ENCODE results near the gene EMILIN3. TPM values are rescaled to one million over a fixed set of nuclear protein-coding genes. Genes with fewer than 3 reads are reported as not detected.

EMILIN3 gene
- total and polyA plus RNA-seq, 7 donors, result 0.12 to 1.5 (median 0.47) TPM; not detected in 1

DNA sequence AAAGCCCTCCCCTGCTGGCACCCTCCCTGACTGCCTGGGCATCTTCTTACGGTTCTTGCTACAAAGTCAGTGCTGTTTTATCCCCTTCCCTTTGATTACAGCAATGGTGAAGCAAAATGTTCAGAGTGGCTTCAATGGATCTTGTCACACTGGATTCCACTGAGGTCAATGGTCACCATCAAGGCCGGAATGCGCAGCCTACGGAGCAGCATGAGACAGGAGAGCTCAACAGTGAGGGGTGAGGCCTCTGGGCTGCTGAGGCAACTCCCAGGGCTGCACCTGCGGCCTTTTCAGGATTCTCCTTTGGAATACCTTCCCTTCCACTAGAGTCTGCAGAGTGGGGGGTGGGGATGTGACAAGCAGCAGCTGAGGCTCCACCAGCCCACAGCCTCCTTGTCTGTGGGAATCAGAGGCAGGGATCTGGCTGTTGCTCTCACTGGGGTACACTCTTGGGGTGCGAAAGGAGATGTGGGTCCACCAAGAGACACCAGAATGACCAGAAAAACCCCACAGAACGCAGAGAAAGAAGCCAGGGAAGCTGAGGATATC, 40.4 kb upstream of the EMILIN3 start:
- intact Hi-C loops (cut with DNase I), result loop anchor here in 1 of 2 donors (5.0 kb wide), 1 partner anchor 235 kb away; no protein-coding TSS in a partner anchor
- peaks cover 48% of the 10 kb centered on the region for H3K4me1 ChIP-seq
- no peak for DNase-seq
- peaks cover 0 to 29% of the 10 kb centered on the region in 2 donors for H3K36me3 ChIP-seq (ENCODE audit: insufficient read depth in 1 of 2, low read depth in 1 of 2)
- no peaks in the 10 kb centered on the region for H3K9me3 ChIP-seq
- no peak overlapping the region for H3K4me3 ChIP-seq
- H3K27me3 ChIP-seq (ENCODE audit: insufficient read depth in 3 of 3, low read length in 2 of 3), result no peaks in the 10 kb centered on the region
- no peak for ATAC-seq
- H3K27ac ChIP-seq, result no peak overlapping the region
- WGBS, 3 donors, result 80 to 92% (median 88%) methylated on average over 7 of the region's 7 CpGs
- TF ChIP-seq, protein P1, sequence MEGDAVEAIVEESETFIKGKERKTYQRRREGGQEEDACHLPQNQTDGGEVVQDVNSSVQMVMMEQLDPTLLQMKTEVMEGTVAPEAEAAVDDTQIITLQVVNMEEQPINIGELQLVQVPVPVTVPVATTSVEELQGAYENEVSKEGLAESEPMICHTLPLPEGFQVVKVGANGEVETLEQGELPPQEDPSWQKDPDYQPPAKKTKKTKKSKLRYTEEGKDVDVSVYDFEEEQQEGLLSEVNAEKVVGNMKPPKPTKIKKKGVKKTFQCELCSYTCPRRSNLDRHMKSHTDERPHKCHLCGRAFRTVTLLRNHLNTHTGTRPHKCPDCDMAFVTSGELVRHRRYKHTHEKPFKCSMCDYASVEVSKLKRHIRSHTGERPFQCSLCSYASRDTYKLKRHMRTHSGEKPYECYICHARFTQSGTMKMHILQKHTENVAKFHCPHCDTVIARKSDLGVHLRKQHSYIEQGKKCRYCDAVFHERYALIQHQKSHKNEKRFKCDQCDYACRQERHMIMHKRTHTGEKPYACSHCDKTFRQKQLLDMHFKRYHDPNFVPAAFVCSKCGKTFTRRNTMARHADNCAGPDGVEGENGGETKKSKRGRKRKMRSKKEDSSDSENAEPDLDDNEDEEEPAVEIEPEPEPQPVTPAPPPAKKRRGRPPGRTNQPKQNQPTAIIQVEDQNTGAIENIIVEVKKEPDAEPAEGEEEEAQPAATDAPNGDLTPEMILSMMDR (IDR thresholded peaks at IDR 0.05), result no peak

DNA sequence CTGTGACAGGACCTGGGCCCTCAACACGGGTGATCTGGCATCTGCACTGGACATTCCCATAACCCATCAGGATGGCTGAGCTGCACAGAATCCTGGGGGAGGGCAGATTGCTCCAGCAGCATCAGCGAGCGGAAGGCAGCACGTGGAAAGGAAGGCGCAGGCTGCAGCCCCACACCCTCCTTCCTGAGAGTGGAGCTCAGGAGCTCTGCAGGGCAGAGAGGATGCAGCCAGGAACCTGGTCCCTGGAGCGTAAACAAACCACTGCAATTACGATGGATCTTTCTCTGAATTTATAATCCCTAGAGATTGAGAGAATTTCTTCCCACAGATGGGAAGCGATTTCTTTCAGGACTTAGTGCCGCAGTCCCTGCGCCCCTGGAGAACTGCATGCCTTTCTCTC, 39.7 kb upstream of the EMILIN3 start:
- Histone ChIP-seq H3K27me3 (ENCODE audit: insufficient read depth in 3 of 3, low read length in 2 of 3) (no peaks in the 10 kb centered on the region), H3K4me3 (no peak overlapping the region), H3K4me1 (peaks cover 44% of the 10 kb centered on the region), H3K9me3 (no peaks in the 10 kb centered on the region), H3K27ac (peak overlapping the region; percentile 75), H3K36me3 (ENCODE audit: insufficient read depth in 1 of 2, low read depth in 1 of 2) (peaks cover 0 to 29% of the 10 kb centered on the region in 2 donors)
- intact Hi-C loops (cut with DNase I), result loop anchor here in 1 of 2 donors (5.0 kb wide), 1 partner anchor 234 kb away; no protein-coding TSS in a partner anchor
- TF ChIP-seq, protein P1 (IDR thresholded peaks at IDR 0.05), result no peak
- DNase-seq (no peak), ATAC-seq (no peak)
- 64 to 67% (median 65%) methylated on average over 10 of the region's 10 CpGs for WGBS, 3 donors

DNA sequence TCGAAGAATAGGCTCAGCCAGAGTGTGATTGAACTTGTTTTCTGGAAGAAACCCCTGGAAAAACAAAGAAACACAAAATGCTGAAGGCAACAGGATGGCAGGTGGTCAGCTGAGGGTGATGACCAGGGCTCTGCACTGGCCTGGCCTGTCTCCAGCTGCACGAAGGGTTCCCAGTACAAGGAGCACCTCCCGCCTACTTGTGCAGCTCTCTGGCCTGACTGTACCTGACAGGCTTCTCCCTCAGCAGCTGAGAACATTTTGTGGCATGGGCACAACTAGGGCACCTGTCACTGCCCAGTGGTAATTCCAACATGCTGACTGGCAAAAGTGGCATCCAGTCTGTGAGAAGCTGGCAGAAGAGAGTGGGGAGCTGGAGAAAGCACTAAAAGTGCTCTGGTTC, 38.8 kb upstream of the EMILIN3 start:
- TF ChIP-seq, protein P1 (IDR thresholded peaks at IDR 0.05), result no peak
- Histone ChIP-seq H3K4me1 (peaks cover 44% of the 10 kb centered on the region), H3K36me3 (ENCODE audit: insufficient read depth in 1 of 2, low read depth in 1 of 2) (peaks cover 0 to 29% of the 10 kb centered on the region in 2 donors), H3K27me3 (ENCODE audit: insufficient read depth in 3 of 3, low read length in 2 of 3) (no peaks in the 10 kb centered on the region), H3K27ac (peak overlapping the region; percentile 75), H3K4me3 (no peak overlapping the region), H3K9me3 (no peaks in the 10 kb centered on the region)
- DNase-seq (peak; percentile 65 to 90), ATAC-seq (peak; percentile 85 to 93 (median 92))
- intact Hi-C loops (cut with DNase I), result loop anchor here in 1 of 2 donors (5.0 kb wide), 1 partner anchor 233 kb away; no protein-coding TSS in a partner anchor
- 21 to 36% (median 30%) methylated on average over 3 of the region's 3 CpGs for WGBS, 3 donors

DNA sequence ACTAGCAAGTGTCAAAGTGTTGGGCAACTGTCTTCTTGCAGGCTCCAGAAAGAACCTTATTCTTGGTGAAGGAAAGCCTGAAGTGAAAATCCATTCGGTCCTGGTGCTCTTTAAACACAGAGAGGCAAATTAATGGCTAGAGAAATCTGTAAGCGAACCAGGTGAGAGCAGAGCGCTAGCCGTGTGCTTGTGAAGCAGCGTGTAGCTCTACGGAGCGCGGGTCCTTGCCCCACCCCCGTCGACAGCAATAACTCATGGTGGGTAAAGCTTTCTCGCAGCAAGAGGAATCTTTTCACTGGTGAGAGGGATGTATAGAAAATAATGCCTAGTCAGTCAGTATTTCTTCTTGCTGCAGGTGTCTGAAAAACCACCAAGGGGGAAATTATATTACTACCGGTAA, 37.0 kb upstream of the EMILIN3 start:
- no peaks in the 10 kb centered on the region for H3K27me3 ChIP-seq (ENCODE audit: insufficient read depth in 3 of 3, low read length in 2 of 3)
- TF ChIP-seq, protein P1 (IDR thresholded peaks at IDR 0.05), result no peak
- no peak for ATAC-seq
- intact Hi-C loops (cut with DNase I), result no loop called here
- H3K4me1 ChIP-seq, result peaks cover 29% of the 10 kb centered on the region
- WGBS, 3 donors, result 93 to 95% (median 93%) methylated on average over 12 of the region's 12 CpGs
- H3K4me3 ChIP-seq, result no peak overlapping the region
- peaks cover 0 to 26% of the 10 kb centered on the region in 2 donors for H3K36me3 ChIP-seq (ENCODE audit: insufficient read depth in 1 of 2, low read depth in 1 of 2)
- no peak for DNase-seq
- no peak overlapping the region for H3K27ac ChIP-seq
- H3K9me3 ChIP-seq, result no peaks in the 10 kb centered on the region

Data from psoas muscle (tissue), 8 donors.